GM18499 (cell line): ENCODE measurements around the gene AICDA.
"Not testable (repeated sequence)": the region's sequence is repeated elsewhere in the genome, so short reads cannot be mapped to it uniquely, and the experiment has no call there.

Experiments
- ATAC-seq: cut with Tn5 transposase; IDR thresholded peaks from one replicate; pipeline ENCODE4 v1.9.1; 2021; ENCODE audit warnings: moderate number of reproducible peaks; ENCODE audit not compliant: insufficient read depth, unreplicated experiment

The AICDA gene

DNA sequence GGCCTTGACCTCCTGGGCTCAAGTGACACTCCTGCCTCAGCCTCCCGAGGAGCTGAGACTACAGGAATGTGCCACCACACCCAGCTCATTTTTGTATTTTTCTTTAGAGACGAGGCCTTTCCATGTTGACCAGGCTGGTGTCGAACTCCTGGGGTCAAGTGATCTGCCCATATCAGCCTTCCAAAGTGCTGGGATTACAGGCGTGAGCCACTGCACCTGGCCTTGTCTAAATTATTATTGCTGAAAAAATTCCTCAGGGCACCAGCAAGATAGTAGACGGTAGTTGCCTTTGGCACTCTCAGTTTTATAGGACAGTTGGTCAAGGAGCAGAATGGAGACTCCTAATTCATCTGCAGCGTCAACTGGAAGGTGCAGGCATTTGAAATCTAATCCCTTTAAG, 2.5 kb upstream of the AICDA start:
- no peak for ATAC-seq

DNA sequence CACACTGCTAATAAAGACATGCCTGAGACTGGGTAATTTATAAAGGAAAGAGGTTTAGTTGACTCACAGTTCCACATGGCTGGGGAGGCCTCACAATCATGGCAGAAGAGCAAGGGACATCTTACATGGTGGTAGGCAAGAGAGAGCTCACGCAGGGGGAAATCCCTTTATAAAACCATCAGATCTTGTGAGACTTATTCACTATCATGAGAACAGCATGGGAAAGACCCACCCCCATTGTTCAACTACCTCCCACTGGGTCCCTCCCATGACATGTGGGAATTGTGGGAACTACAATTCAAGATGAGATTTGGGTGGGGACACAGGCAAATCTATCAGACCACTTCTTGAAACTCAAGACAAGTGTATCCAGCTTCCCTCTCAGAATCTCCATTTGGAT, 1.2 kb upstream of the AICDA start:
- ATAC-seq = not testable (repeated sequence)

DNA sequence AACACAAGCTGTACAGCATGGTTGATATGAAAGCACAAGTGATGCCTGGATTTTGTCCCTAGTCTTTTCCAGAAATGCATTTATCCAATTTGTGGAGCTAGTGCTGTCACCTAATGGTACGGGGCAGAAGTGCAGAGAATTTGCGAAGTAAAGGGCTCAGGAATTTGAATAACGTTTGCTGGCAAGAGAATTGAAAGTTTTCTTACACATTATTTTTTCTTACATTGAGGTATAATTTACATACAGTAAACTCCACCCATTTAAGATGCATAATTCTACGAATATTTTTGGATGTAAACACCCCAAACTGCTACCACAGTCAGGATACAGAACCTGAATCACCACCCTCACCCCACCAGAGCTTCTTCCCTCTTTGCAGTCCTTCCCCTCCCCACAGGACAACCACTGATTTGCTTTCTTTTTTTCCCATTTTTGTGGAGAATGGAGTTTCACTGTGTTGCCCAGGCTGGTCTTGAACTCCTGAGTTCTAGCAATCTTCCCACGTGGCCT, 3.5 kb downstream of the AICDA start:
- no peak for ATAC-seq

DNA sequence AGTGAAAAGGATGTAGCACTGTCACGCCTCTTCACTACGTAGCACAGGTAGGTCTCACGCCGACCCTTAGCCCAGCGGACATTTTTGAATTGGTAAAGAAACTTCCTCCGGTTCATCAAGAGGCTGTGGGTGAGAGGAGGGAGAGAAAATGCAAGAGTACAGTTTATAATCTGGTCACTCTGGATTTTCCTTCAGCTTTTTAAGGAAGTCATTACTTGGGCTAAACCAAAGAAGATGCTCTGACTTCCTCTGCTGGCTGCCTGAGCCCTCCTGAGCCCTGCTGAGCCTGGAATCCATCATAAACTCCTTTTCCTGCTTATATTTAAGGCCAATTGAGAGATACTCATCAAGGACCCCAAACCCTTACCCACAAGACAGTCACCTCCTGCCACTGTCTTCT, 5.8 kb downstream of the AICDA start:
- ATAC-seq = no peak

DNA sequence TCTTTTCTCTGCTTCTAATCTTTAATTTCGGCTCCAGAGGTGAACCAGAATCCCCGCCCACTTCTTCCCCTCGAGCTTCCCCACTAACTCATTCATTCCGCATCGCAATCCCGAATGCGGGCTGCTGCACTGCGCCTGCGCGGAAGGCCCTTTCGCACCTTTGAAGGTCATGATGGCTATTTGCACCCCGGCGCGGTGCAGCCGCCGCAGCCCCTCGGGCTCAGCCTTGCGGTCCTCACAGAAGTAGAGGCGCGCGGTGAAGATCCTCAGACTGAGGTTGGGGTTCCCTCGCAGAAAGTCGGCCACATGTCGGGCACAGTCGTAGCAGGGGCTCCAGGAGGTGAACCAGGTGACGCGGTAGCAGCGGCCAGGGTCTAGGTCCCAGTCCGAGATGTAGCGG, 7.6 kb downstream of the AICDA start:
- ATAC-seq = no peak

DNA sequence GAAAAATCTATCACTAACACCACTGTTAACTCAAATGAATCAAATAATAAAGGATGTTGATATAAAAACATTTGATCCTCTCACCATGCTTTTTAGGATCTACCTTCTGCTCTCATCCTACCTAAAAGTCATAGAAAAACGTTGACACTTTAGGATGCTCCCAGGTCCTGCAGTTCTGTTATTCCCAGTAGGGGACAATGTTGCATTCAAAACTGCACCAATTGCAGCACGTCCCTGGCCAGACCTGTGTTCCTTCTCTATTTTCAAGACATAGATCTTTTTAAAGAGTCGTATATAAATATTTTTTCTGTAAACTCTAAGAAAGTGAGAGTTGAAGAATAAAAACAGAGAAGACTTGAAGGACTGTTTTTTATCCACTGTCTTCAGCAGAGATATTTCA, 8.8 kb downstream of the AICDA start:
- no peak for ATAC-seq

DNA sequence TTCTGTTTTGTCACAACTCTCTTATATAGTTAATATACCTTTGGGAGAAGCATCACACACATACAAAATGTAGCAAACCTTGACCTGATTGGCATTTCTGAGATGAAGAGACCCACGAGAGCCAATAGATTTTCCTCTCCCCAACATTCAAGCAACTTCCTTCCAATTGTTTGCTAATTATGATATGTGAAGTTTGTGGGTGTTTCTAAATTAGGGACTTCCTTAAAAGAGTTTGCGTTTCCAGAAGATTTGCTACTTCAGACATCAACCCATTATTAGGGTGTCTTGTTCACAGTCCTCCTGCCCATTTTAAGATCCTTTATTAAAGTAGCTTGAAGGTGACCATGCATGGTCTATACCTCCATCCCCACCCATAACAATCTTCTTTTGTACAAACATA, 9.4 kb downstream of the AICDA start:
- ATAC-seq = no peak

DNA sequence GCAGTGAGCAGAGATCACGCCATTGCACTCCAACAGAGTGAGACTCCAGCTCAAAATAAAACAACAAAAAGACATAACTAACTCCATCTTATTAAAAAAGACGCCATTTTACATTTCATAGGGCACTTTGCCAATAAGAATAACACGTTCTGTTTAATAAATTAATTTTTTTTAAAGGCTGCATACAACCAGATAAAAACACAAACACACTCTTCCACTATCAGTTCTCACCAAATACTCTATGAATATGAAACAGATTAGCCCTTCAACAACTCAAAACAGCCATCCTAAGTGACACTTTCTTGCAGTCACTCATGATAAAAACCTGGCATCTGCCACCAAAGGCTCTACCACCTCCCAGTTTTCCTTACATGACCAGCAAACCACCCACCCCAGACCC, 16.1 kb downstream of the AICDA start:
- no peak for ATAC-seq

DNA sequence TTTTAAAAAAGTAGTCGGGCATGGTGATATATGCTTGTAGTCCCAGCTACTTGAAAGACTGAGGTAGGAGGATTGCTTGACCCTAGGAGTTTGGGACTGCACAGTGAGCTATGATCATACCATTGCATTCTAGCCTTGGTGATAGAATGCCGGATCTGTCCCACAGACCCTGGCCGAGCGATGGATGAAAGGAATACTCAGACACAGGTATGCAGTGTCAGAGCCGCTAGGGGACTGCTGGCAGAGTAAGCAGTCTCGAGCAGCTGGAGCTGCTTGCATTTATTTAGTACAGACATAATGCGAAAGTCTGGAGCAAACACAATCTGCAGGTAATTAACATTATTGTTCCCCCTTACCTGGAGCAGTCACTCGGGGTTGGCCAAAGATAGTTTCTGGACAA, 18.6 kb downstream of the AICDA start:
- no peak for ATAC-seq

DNA sequence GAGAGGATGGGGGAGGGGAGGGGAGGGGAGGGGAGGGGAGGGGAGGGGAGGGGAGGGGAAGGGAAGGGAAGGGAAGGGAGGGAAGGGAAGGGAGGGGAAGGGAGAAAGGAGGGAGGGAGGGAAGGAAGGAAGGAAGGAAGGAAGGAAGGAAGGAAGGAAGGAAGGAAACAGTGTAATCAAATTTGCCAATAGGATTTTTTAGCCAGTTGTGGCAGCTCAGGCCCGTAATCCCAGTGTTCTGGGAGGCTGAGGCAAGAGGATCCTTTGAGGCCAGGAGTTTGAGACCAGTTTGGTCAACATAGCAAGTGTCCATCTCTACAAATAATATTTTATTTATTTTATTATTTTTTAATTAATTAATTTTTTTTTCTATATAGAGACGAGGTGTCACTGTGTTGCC, 19.4 kb downstream of the AICDA start:
- ATAC-seq = no peak

DNA sequence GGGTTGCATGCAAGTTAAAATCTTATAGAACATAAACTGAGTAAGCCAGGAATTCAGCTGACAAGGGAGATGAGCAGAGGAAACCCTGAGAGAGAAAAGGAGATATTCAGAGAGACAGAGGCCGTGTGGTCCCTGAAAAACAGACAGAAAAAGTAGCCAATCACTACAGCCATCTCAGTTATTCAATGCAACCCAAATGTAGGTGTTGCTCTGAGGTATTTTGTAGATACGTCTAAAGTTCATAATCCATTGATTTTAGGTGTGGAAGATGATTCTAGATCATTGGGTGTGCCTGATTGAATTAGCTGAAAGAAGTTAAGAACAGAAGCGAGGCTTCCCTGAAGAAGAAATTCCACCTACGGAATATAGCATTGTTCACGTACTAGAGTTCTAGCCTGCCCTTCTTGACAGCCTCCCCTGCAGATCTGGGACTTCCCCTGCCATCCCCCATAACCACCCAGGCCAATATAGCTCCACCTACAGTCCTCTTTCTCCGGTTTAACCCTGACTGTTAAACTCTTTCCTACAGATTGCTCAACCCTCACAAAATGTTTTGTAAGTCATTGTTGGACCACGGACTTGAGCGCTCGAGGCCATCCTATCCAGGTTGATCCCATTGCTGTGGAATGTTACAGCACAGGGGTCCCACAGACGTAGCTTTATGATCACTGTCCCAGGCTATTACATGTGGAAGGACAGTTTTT, 21.7 kb downstream of the AICDA start:
- ATAC-seq = no peak

DNA sequence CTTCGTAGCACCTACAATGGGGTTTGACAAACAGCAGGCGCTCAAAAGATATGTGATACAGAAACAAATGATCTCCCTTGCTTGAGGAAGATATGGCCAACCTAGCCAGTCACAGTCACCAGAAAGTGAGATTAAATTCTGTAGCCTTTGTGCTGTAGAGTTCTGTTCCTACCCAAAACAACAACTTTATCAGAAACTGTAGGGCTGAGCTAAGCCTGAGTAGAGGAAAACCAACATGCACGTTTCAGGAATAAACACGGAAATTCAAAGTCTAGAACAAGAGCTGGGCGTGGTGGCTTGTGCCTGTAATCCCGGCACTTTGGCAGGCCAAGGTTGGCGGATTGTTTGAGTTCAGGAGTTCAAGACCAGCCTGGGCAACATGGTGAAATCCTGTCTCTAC, 23.0 kb downstream of the AICDA start:
- no peak for ATAC-seq

DNA sequence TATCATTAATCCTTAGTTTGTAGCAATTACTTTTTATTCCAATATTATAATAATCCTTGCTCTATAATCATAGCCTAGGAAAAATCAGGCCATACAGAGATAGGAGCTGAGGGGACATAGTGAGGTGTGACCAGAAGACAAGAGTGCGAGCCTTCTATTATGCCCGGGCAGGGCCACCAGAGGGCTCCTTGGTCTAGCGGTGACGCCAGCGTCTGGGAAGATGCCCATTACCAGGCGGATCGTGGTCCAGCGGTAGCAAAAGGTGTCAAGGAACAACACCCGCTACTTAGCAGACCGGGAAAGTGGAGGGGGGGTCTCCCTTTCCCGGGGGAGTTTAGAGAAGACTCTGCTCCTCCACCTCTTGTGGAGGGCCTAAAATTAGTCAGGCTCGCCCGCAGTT, 28.2 kb downstream of the AICDA start:
- ATAC-seq = not testable (repeated sequence)

DNA sequence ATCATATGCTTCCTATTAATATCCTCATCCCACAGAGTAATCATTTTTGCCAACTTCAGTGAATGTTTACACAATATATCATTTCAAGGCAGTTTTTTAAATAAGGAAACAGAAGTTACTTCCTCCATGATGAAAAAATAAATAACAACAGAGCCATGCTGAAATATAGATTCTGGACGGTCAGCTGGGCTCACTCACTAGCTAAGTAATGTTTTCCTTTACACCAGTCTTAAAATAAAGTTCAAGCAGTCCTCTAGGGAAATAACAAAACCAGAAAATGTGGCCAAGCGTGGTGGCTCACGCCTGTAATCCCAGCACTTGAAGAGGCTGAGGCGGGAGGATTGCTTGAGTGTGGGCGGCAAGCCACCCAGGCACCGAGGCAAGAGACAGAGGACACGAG, 28.7 kb downstream of the AICDA start:
- no peak for ATAC-seq

DNA sequence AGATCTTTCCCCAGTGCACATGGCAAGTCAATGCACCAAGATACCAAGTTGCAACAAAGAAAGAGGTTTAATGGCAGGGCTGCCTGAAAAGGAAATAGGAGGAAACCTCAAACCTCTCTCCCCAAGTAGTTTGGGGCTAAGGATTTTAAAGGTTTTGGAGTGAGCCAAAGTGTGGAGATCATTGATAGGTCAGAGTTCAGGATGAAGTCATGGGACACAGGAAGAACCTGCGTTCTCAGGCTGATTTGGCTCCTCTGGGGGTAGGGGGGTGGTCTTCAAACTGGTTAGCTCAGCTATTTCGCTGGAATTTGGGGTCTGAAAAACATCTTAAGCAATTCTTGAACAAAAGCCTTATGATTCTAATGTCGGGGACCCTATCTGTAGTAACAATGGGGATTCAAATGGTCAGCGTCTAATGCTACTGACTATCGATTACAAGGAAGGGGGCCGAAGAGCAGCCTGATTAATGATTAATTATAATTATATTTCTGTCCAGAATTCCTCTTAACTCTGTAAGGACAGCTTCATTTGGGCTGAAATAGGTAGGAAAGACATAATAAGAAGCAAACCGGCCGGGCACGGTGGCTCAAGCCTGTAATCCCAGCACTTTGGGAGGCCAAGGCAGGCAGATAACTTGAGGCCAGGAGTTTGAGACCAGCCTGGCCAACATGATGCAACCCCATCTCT, 31.4 kb downstream of the AICDA start:
- ATAC-seq = no peak

DNA sequence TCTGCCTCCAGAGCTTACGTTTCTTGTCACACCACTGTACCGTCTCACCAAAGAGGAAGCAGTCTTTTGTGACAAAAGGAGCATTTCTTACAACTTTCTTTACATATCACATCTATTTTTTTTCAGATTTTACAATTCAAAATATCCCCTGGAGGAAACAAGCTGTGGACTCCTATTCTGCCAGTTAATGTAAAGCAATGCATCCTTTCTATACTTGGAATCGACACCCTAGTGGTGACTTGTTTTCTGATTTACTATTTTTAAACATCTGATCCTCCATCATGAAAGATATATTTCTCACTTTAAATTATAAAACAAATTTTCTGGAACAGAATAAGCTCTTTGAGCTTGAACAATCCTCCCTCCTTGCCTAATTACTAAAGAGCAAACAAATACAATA, 34.8 kb downstream of the AICDA start:
- no peak for ATAC-seq

DNA sequence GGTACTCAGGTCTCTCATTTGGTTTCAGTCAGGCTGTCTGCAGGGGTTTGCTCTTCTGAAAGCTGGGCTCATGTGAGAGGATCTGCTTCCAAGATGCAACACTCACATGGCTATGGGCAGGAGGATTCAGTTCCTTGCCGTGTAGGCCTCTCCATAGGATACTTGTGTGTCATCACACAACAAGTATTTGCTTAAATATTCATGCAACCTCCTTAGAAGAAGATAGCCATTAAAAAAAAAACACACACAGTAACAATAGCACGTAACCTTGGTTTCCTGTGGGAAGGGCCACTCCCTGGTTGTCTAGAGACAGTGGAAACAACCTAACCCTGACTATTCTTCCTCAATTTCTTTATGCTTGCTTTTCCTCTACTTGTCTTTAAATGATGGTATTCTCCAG, 40.2 kb downstream of the AICDA start:
- no peak for ATAC-seq

DNA sequence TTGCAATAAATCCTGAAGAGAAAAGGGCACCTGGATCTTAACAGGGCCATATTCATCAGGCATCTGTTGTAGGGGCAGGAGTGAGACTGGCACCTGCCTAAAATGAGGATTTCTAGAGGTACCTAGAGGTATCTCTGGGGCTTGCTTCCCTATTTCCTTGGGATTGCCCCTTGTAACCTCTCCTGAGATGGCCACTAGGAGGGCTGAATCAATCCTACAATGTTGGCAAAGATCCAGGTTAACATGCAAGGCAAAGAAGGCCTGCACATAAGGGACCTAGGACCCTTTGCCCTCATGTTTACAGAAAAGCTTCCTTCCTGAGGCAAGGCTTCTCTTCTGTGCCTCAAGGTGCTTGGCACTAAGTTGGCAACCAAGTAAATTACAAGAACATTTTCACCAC, 46.1 kb downstream of the AICDA start:
- no peak for ATAC-seq

DNA sequence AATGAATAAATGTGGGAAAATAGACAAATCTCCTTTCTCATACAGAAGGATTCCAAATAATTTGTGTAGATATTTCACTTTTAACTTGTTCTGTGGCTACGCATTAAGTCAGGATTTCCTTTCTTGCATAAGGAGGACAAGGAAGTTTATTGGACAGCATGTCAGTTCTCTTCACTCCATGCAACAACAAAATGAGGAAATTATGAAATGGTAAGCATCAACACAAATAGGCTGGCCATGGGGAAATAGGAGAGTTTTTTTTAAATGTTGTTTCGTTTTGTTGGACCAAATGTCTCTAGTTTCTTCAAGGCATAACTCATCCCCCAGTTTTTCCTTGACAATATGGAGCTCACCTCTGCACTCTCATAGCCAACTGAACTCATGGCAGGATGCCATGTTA, 46.6 kb downstream of the AICDA start:
- ATAC-seq = not testable (repeated sequence)

DNA sequence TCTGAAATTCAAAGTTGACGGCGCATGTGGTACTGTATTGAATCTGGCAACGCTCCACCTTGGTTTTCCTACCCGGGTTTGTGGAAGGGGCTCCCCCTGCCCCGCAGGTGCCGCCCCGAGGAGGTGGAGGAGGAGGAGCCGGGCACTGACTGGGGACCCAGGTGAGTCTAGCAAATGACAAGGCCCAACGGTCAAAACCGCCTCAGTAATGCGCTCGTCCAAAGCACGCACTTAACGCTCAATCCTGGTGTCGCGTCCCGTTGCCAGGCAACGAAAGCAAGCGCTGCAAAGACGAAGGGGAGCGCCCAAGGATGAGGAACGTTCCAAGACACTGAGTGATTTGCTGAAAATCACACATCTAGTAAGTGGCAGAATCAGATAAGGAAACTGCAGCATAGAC, 48.0 kb downstream of the AICDA start:
- no peak for ATAC-seq

DNA sequence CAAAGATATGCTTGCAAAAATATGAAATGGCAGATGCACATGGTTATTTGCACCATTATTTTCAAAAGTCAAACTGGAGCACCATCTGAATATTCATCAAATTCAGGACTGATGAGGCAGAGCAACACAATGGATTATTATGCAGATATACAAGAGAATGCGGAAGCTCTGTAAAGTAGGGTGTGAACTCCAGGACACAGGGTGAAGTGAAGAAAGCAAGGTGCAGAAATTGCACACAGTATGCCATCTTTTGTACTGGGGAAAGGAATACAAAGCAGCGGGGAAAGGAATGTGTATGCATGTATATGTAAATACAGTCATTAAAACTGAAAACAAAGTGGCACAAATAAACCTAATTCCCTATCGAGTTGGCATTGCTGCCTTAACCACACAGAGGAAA, 49.3 kb downstream of the AICDA start:
- ATAC-seq = no peak

DNA sequence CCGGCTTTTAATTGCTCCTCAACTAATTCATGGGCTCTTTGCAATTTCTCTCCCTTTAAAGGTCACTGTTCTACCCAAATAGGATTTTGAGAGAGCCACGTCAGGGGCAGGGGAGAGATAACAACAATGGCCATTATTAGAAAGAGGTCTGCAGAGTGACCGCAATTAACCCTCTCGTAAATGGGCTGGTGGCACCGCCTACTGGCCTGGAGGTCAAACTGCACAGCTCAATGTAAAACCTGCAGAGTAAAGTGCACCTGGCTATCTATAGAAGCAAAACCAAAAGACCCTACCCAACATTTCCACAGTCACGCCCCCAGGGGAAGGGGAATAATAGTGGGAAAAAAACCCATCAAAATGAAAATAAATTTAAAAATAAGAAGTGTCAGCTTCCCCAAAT, 50.3 kb downstream of the AICDA start:
- ATAC-seq = no peak
